Parathyroid adenoma (tissue), 2 donors: ENCODE data around the gene MYO9B.
"Not testable (repeated sequence)": the region's sequence is repeated elsewhere in the genome, so short reads cannot be mapped to it uniquely, and the experiment has no call there.

ENCODE experiments used
- H2AFZ ChIP-seq: fragments of 300-600 bp; sonication (generic); one replicate; pipeline ENCODE4 v1.7.0; 2017; ENCODE audit warnings: antibody characterized with exemption, mild to moderate bottlenecking
- H3K27ac ChIP-seq: fragments of 300-600 bp; sonication (generic); one replicate; pipeline ENCODE4 v1.7.0; 2017
- H3K27me3 ChIP-seq: fragments of 300-600 bp; sonication (generic); one replicate; pipeline ENCODE4 v1.7.0; 2017; ENCODE audit warnings: low read length; ENCODE audit not compliant: control insufficient read depth, insufficient read depth
- H3K36me3 ChIP-seq: fragments of 300-600 bp; sonication (generic); one replicate; pipeline ENCODE4 v1.7.0; 2017; ENCODE audit warnings: low read length; ENCODE audit not compliant: control insufficient read depth, insufficient read depth
- H3K4me1 ChIP-seq: fragments of 300-600 bp; sonication (generic); one replicate; pipeline ENCODE4 v1.7.0; 2017; ENCODE audit warnings: control low read depth
- H3K4me2 ChIP-seq: fragments of 300-600 bp; sonication (generic); one replicate; pipeline ENCODE4 v1.7.0; 2017; ENCODE audit warnings: low read length
- H3K4me3 ChIP-seq: fragments of 300-600 bp; sonication (generic); one replicate; pipeline ENCODE4 v1.7.0; 2017; ENCODE audit warnings: low read depth, low read length
- H3K79me2 ChIP-seq: fragments of 300-600 bp; sonication (generic); one replicate; pipeline ENCODE4 v1.7.0; 2017; ENCODE audit warnings: control low read depth
- H3K9ac ChIP-seq: fragments of 300-600 bp; sonication (generic); one replicate; pipeline ENCODE4 v1.7.0; 2017; ENCODE audit warnings: mild to moderate bottlenecking
- H3K9me3 ChIP-seq: fragments of 300-600 bp; sonication (generic); one replicate; pipeline ENCODE4 v1.7.0; 2017; ENCODE audit warnings: low read length; ENCODE audit not compliant: control insufficient read depth
- TF ChIP-seq, protein P1 (sequence below): fragments of 300-600 bp; sonication (generic); IDR thresholded peaks from one replicate; pipeline ENCODE4 v1.7.0; 2017; ENCODE audit warnings: antibody characterized with exemption, mild to moderate bottlenecking
- donor health status: primary hyperparathyroidism.

Gene MYO9B

DNA sequence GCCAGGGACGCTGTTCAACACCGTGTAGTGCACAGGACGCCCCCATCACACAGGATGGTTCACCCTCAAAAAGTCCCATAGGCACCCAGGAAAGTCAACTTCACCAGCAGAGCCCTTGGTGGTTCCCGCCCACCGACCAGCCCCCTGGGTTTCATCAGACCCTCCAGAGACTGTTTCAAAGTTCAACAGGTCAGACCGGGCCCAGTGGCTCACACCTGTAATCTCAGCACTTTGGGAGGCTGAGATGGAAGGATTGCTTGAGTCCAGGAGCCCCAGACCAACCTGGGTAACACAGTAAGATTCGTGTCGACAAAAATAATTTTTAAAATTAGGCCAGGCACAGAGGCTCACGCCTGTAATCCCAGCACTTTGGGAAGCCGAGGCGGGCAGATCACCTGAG is 61.0 kb downstream of the MYO9B start:
- Histone ChIP-seq H3K4me1 (peaks cover 2% of the 10 kb centered on the region), H3K4me3 (no peak overlapping the region), H3K27ac (no peak overlapping the region), H3K27me3 (no peaks in the 10 kb centered on the region), H3K36me3 (no peaks in the 10 kb centered on the region), H2AFZ (no peak overlapping the region), H3K9me3 (no peaks in the 10 kb centered on the region), H3K9ac (no peak overlapping the region), H3K79me2 (peaks cover 2% of the 10 kb centered on the region), H3K4me2 (no peak overlapping the region)
- TF ChIP-seq, protein P1, sequence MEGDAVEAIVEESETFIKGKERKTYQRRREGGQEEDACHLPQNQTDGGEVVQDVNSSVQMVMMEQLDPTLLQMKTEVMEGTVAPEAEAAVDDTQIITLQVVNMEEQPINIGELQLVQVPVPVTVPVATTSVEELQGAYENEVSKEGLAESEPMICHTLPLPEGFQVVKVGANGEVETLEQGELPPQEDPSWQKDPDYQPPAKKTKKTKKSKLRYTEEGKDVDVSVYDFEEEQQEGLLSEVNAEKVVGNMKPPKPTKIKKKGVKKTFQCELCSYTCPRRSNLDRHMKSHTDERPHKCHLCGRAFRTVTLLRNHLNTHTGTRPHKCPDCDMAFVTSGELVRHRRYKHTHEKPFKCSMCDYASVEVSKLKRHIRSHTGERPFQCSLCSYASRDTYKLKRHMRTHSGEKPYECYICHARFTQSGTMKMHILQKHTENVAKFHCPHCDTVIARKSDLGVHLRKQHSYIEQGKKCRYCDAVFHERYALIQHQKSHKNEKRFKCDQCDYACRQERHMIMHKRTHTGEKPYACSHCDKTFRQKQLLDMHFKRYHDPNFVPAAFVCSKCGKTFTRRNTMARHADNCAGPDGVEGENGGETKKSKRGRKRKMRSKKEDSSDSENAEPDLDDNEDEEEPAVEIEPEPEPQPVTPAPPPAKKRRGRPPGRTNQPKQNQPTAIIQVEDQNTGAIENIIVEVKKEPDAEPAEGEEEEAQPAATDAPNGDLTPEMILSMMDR: no peak

DNA sequence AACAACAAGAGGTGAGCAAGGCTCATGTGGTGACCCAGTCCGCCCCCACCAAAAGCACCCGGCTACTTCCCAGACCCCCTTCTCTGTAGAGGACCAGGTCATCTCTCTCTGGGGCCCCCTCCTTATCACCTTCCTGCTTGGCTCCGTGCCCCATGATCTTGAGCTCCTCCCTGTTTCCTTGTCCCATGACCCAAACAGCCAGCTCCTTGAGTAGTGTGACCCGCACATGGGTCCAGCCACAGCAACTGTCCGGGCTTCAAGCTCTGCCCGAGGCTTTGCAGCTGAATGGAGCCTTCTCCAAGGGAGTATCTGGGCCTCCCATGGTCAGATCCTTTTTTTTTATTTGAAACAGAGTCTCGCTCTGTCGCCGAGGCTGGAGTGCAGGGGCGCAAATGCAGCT is 61.8 kb downstream of the MYO9B start:
- Histone ChIP-seq H3K4me1 (peaks cover 2% of the 10 kb centered on the region), H3K9me3 (no peaks in the 10 kb centered on the region), H3K27me3 (no peaks in the 10 kb centered on the region), H2AFZ (no peak overlapping the region), H3K36me3 (no peaks in the 10 kb centered on the region), H3K79me2 (peaks cover 2% of the 10 kb centered on the region), H3K27ac (no peak overlapping the region), H3K9ac (no peak overlapping the region), H3K4me3 (no peak overlapping the region), H3K4me2 (no peak overlapping the region)
- TF ChIP-seq, protein P1: no peak

GRCh38 chr19:17138052-17138846 is 62.7 kb downstream of the MYO9B start:
- not testable (repeated sequence) for H3K4me2 ChIP-seq, H3K27ac ChIP-seq, H3K79me2 ChIP-seq, H3K9ac ChIP-seq, H3K36me3 ChIP-seq, H3K9me3 ChIP-seq, H3K4me1 ChIP-seq, H2AFZ ChIP-seq, H3K4me3 ChIP-seq, H3K27me3 ChIP-seq

DNA sequence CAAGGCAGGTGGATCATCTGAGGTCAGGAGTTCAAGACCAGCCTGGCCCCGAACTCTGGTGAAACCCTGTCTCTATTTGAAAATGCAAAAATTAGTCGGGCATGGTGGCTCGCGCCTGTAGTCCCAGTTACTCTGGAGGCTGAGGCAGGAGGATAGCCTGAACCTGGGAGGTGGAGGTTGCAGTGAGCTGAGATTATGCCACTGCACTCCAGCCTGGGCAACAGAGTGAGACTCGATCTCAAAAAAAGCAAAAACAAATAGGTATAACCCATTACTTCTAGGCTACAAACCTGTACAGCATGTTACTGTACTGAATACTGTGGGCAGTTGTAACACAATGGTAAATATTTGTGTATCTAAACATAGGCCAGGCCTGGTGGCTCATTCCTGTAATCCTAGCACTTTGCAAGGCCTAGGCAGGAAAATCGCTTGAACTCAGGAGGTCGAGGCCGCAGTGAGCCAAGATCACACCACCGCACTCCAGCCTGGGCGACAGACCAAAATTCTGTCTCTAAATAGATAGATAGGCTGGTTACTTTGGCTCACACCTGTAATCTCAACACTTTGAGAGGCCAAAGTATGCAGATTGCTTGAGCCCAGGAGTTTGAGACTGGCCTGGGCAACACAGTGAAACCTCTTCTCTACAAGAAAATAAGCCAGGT is 63.5 kb downstream of the MYO9B start:
- peaks cover 2% of the 10 kb centered on the region for H3K79me2 ChIP-seq
- TF ChIP-seq, protein P1: no peak
- no peaks in the 10 kb centered on the region for H3K27me3 ChIP-seq
- no peak overlapping the region for H3K4me2 ChIP-seq
- H3K27ac ChIP-seq: no peak overlapping the region
- H3K36me3 ChIP-seq: no peaks in the 10 kb centered on the region
- H3K4me1 ChIP-seq: peaks cover 2% of the 10 kb centered on the region
- H3K4me3 ChIP-seq: no peak overlapping the region
- no peaks in the 10 kb centered on the region for H3K9me3 ChIP-seq
- H2AFZ ChIP-seq: no peak overlapping the region
- H3K9ac ChIP-seq: no peak overlapping the region

DNA sequence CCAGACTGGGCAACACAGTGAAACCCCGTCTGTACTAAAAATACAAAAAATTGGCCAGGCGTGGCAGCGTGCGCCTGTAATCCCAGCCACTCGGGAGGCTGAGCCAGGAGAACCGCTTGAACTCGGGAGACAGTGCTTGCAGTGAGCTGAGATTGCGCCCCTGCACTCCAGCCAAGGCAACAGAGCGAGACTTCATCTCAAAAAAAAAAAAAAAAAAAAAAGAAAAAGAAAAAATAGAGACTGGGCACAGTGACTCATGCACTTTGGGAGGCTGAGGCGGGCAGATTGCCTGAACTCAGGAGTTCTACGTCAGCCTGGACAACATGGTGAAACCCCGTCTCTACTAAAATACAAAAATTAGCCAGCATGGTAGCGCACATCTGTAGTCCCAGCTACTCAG is 69.2 kb downstream of the MYO9B start:
- not testable (repeated sequence) for H3K9me3 ChIP-seq, H3K9ac ChIP-seq, H3K4me3 ChIP-seq, H3K27ac ChIP-seq, H3K79me2 ChIP-seq, H3K4me2 ChIP-seq, H3K4me1 ChIP-seq, H3K36me3 ChIP-seq, H3K27me3 ChIP-seq, H2AFZ ChIP-seq
